Right ventricle myocardium superior (tissue), 1 donor: ENCODE data around the gene PSMD5. TPM values are rescaled to one million over a fixed set of nuclear protein-coding genes. Genes with fewer than 3 reads are reported as not detected.

Experiments used
- ATAC-seq: fragments of 200-7000 bp; cut with Tn5 transposase; one replicate; pipeline ENCODE4 v1.9.1; 2020; ENCODE audit warnings: mild to moderate bottlenecking; ENCODE audit not compliant: poor library complexity
- DNase-seq: peaks from one replicate; pipeline ENCODE4 v3.0.0-alpha.2; 2020
- intact Hi-C: fragments of 100-400 bp; cut with DNase I; formaldehyde crosslinking; loops from one replicate; pipeline ENCODE4 v1.11.2; 2022
- total RNA-seq: library from RNA; stranded (reverse); fragmentation: NEBNext Ultra II Directional; extraction: Animal tissue kit (Norgen Biotek cat#: 25700); gene quantifications from one replicate; pipeline ENCODE4 v1.2.1, GENCODE V29; 2021
- donor health status: DM: no; HTN: yes; CAD: no; lungs with severe emphysema.

Gene PSMD5
- total RNA-seq, 1 donor from 2014 or later: 14.3 TPM

DNA sequence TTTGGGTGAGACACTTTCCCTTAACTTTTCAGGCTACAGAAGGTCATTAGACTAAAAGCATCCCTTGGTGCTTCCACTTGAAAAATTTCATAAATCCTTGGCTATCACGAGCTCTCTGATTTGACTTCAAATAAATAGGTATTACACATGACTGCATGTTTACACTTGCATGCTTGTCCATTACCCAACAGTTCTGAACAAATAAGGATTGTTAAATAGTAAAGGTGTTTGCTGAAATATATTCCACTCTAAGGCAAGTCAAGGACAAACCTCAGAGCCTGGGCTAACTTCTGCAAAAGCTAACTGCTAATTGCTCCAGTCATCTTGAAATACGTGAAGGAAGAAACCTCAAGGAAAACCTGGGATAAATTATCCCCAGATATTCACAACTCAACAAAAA, 64.0 kb downstream of the PSMD5 start:
- no peak for ATAC-seq
- DNase-seq: no peak
- intact Hi-C loops: no loop called here

GRCh38 chr9:120777229-120777628, 65.5 kb downstream of the PSMD5 start:
- DNase-seq (no peak), ATAC-seq (no peak)
- intact Hi-C loops: no loop called here

- DNase-seq: no peak
- no peak for ATAC-seq
- intact Hi-C loops: no loop called here
These were observed 65.9 kb downstream of the PSMD5 start for GRCh38 chr9:120776788-120777187.

- DNase-seq (no peak), ATAC-seq (no peak)
- intact Hi-C loops: no loop called here
These were observed 66.9 kb downstream of the PSMD5 start for GRCh38 chr9:120775859-120776258.

DNA sequence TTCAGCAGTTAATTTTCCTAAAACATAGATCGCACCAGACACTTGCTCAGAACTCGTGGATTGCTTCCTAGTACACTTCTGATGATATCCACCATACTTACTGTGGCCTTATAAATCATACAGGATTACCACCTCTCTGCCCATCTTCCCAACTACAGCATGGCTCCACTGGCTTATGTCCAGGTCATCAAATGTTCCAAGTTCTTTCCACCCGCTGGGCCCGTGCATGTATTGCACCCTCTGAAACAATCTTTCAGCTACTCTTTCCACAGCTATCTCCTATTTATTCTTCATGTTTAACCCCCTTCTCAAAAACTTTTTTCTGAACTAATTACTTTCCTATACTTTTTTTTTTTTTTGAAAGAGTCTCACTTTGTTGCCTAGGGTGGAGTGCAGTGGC, 68.0 kb downstream of the PSMD5 start:
- DNase-seq (no peak), ATAC-seq (no peak)
- intact Hi-C loops: no loop called here

DNA sequence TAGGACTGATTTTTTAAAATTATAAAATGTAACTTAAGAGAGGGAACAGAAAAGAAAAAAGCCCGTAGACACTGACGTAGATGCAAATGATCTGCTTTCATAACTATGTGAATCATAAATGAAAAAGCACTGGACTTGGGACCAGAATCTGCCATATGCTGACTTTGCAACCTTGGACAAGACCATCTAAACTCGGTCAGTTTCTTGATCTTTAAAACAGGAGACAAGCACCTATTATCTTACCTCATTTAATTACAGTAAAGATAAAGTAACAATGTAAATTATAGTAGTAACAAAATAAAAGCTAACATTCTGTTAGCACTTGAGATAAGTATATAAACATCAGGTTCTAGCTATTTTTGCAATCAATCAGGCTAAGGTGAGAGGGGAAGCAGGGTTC, 69.5 kb downstream of the PSMD5 start:
- no peak for DNase-seq
- ATAC-seq: no peak
- intact Hi-C loops: no loop called here

DNA sequence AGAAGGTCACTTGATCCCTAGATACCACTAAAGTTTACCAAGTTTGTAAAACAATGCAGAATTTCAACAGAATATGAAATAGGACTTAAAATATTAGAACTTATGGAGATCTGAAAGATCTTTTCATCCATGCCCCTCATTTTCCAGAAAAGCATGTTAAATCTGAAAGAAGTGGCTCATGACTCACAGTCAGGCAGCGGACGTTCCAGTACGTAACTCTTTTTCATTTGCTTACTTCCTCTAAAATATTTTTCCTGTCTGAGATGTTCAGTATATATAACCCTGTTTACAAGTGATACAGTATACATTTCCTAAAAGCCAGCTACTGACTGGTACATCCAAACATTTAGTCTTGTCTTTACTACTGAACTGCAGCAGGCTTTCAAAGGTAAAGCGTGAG, 71.8 kb downstream of the PSMD5 start:
- intact Hi-C loops: no loop called here
- ATAC-seq (no peak), DNase-seq (no peak)

DNA sequence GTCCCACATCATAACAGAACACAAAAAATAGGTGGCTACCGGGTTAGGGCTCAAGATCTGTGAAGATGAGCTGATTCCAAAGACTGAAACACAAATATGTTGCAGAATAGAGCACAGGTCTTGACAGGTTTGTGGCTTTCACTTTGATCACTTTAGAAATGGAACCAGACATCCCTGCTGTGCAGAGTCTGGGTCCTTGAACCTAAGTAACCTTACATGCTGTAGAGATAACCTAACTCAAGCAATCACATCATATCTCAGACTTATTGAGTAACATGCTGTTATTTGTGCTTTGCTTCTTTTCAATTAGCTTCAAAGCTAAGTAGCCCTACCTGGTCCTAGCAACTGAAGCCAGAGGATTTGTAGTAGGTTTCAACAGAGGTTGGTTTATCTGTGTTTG, 73.8 kb downstream of the PSMD5 start:
- ATAC-seq: no peak
- DNase-seq: no peak
- intact Hi-C loops: no loop called here

GRCh38 chr9:120768247-120768646, 74.5 kb downstream of the PSMD5 start:
- intact Hi-C loops: no loop called here
- DNase-seq (no peak), ATAC-seq (no peak)

GRCh38 chr9:120767451-120767850, 75.3 kb downstream of the PSMD5 start:
- ATAC-seq (no peak), DNase-seq (no peak)
- intact Hi-C loops: no loop called here

Other genes starting within 250 kb of the PSMD5 start
- gene MEGF9, start 128.5 kb downstream of the PSMD5 start, total RNA-seq: 18.2 TPM
- gene FBXW2, start 49.5 kb downstream of the PSMD5 start, total RNA-seq: 39.7 TPM
- 11.9 TPM for gene PHF19, start 34.3 kb upstream of the PSMD5 start, total RNA-seq
- gene TRAF1, start 83.9 kb upstream of the PSMD5 start, total RNA-seq: 2.2 TPM
- 1.0 TPM for gene C5, start 207.4 kb upstream of the PSMD5 start, total RNA-seq
- gene CNTRL, start 232.0 kb upstream of the PSMD5 start, total RNA-seq: 2.6 TPM